ENCODE measurements around the gene CMTM8. TPM values are rescaled to one million over a fixed set of nuclear protein-coding genes. Genes with fewer than 3 reads are reported as not detected.

Gene CMTM8
- total and polyA plus RNA-seq, 8 donors = 1.3 to 8.1 (median 5.3) TPM; not detected in 2

GRCh38 chr3:32335365-32336112 lies 97.1 kb downstream of the CMTM8 start:
- 67 to 82% (median 70%) methylated on average over 13 of the region's 13 CpGs for WGBS, 5 donors
- no peaks in the 10 kb centered on the region for H3K9me3 ChIP-seq
- TF ChIP-seq POLR2AphosphoS5 (IDR thresholded peaks at IDR 0.05) = no peak
- TF ChIP-seq, protein P1, sequence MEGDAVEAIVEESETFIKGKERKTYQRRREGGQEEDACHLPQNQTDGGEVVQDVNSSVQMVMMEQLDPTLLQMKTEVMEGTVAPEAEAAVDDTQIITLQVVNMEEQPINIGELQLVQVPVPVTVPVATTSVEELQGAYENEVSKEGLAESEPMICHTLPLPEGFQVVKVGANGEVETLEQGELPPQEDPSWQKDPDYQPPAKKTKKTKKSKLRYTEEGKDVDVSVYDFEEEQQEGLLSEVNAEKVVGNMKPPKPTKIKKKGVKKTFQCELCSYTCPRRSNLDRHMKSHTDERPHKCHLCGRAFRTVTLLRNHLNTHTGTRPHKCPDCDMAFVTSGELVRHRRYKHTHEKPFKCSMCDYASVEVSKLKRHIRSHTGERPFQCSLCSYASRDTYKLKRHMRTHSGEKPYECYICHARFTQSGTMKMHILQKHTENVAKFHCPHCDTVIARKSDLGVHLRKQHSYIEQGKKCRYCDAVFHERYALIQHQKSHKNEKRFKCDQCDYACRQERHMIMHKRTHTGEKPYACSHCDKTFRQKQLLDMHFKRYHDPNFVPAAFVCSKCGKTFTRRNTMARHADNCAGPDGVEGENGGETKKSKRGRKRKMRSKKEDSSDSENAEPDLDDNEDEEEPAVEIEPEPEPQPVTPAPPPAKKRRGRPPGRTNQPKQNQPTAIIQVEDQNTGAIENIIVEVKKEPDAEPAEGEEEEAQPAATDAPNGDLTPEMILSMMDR (IDR thresholded peaks at IDR 0.05) = no peak
- TF ChIP-seq POLR2A (IDR thresholded peaks at IDR 0.05) = no peak
- no peak for TF ChIP-seq EP300 (IDR thresholded peaks at IDR 0.05)
- no peak overlapping the region for H3K27ac ChIP-seq
- DNase-seq = no peak
- no peak overlapping the region for H3K4me3 ChIP-seq
- intact Hi-C loops (cut with DNase I; ENCODE audit: low total_unique reads) = no loop called here
- no peaks in the 10 kb centered on the region for H3K27me3 ChIP-seq
- no peaks in the 10 kb centered on the region for H3K36me3 ChIP-seq
- peaks cover 0 to 26% (median 24%) of the 10 kb centered on the region in 4 donors for H3K4me1 ChIP-seq

DNA sequence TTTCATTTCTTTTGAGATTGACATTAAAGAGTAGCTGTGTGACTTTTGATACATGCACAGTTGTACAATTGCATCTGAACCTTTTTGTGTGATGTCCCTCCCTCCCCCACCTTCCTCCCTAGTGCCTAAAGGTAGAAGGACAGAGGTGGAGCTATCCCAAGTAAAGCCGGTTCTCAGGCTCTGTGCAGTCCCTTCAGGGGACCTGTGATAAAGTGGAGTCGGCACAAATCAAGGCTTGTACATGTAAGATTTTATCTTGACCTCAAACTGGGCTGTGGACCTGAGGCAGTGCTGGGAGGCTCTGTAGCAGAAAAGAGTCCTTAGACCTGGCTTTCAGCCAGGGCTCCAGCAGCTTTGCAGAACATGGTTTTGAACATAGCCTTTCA lies 97.6 kb downstream of the CMTM8 start:
- WGBS, 5 donors = 24 to 41% (median 34%) methylated on average over 2 of the region's 2 CpGs
- H3K4me1 ChIP-seq = peaks cover 0 to 32% (median 30%) of the 10 kb centered on the region in 4 donors
- intact Hi-C loops (cut with DNase I; ENCODE audit: low total_unique reads) = no loop called here
- peak in 1 of 2 donors; percentile 36 for DNase-seq
- no peaks in the 10 kb centered on the region for H3K27me3 ChIP-seq
- no peaks in the 10 kb centered on the region for H3K36me3 ChIP-seq
- H3K9me3 ChIP-seq = no peaks in the 10 kb centered on the region
- H3K4me3 ChIP-seq = no peak overlapping the region
- TF ChIP-seq POLR2AphosphoS5 (IDR thresholded peaks at IDR 0.05) (no peak), EP300 (IDR thresholded peaks at IDR 0.05) (no peak), POLR2A (IDR thresholded peaks at IDR 0.05) (no peak)
- TF ChIP-seq, protein P1 (IDR thresholded peaks at IDR 0.05) = no peak
- H3K27ac ChIP-seq = no peak overlapping the region

DNA sequence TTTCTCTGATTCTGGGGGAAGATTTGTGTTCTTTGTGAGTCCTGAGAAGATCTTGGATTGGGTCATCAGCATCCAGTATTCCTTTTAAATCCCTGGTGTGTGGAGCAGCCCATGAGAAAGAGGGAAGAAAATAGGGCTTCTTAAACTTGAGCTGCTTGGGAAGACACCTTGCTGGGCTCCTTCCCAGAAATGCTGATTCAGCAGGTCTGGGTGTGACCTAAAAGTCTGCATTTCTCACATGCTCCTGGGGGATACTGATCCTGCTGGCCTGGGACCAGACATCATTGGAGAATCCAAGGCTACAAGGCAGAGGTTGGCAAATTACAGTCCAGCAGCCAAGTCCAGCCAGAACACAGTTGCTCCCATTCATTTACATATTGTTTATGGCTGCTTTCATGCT lies 99.0 kb downstream of the CMTM8 start:
- Histone ChIP-seq H3K36me3 (no peaks in the 10 kb centered on the region), H3K9me3 (no peaks in the 10 kb centered on the region), H3K4me3 (no peak overlapping the region), H3K27me3 (no peaks in the 10 kb centered on the region), H3K4me1 (peaks cover 0 to 32% (median 30%) of the 10 kb centered on the region in 4 donors), H3K27ac (no peak overlapping the region)
- intact Hi-C loops (cut with DNase I; ENCODE audit: low total_unique reads) = no loop called here
- no peak for DNase-seq
- TF ChIP-seq, protein P1 (IDR thresholded peaks at IDR 0.05) = no peak
- no peak for TF ChIP-seq POLR2AphosphoS5 (IDR thresholded peaks at IDR 0.05)
- TF ChIP-seq POLR2A (IDR thresholded peaks at IDR 0.05) = no peak
- no peak for TF ChIP-seq EP300 (IDR thresholded peaks at IDR 0.05)

- intact Hi-C loops (cut with DNase I; ENCODE audit: low total_unique reads) = no loop called here
- H3K4me1 ChIP-seq = peaks cover 0 to 29% (median 28%) of the 10 kb centered on the region in 4 donors
- H3K9me3 ChIP-seq = no peaks in the 10 kb centered on the region
- TF ChIP-seq EP300 (IDR thresholded peaks at IDR 0.05) = no peak
- no peak for TF ChIP-seq POLR2A (IDR thresholded peaks at IDR 0.05)
- TF ChIP-seq, protein P1 (IDR thresholded peaks at IDR 0.05) = peak in 4 of 7 experiments; percentile 18 to 29 (median 20)
- TF ChIP-seq POLR2AphosphoS5 (IDR thresholded peaks at IDR 0.05) = peak in 1 of 3 donors; percentile 5
- WGBS, 5 donors = 24 to 37% (median 25%) methylated on average over 6 of the region's 6 CpGs
- H3K4me3 ChIP-seq = no peak overlapping the region
- peak in 1 of 2 donors; percentile 77 for DNase-seq
- H3K27ac ChIP-seq = no peak overlapping the region
- no peaks in the 10 kb centered on the region for H3K27me3 ChIP-seq
- H3K36me3 ChIP-seq = no peaks in the 10 kb centered on the region
Measured at GRCh38 chr3:32340039-32340438, 101.6 kb downstream of the CMTM8 start.
